RWPE1 (cell line): Measurements from ENCODE around the gene GRAP2.
"Not testable (repeated sequence)": the region's sequence is repeated elsewhere in the genome, so short reads cannot be mapped to it uniquely, and the experiment has no call there.

Source experiments
- CTCF ChIA-PET: fragments of 350-600 bp; sonication (Branson Sonifier 250); formaldehyde crosslinking; extraction: SDS; loops from one replicate; lab custom pipeline; 2021; lab: Yijun Ruan, JAX
- POLR2A ChIA-PET: fragments of 400-600 bp; formaldehyde crosslinking; extraction: SDS; loops from one replicate; lab custom pipeline; 2020; ENCODE audit warnings: antibody characterized with exemption; ENCODE audit not compliant: low non-redundant PET; lab: Yijun Ruan, JAX
- DNase-seq: peaks from one replicate; pipeline ENCODE4 v3.0.0; 2012; ENCODE audit warnings: low spot score
- H3K27ac ChIP-seq: fragments of 450-650 bp; 2 replicates; pipeline ENCODE4 v1.5.1; 2017
- TF ChIP-seq, protein P1 (sequence below): fragments of 450-650 bp; conservative IDR thresholded peaks from 2 replicates; pipeline ENCODE4 v1.5.1; 2017; ENCODE audit warnings: low read depth, mild to moderate bottlenecking

GRAP2 gene

DNA sequence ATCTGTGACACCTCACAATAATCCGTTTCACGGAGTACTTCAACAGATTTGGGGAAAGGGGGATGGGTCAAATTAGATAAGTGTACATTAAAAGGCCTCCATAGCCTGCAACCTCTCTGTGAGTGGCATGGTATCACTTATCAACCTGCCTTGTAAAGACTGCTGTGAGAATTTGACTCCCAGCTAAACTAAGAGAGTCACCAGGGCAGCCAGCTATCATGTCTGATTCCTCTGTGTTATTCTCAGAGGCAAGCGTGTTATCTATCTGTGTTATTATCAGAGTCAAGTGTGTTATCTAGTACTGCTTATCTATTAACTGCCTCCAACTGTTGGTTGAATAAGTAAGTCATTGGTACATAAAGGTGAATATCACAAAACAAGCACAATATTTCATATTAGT is 89.8 kb downstream of the GRAP2 start:
- POLR2A ChIA-PET, result no interaction called here
- CTCF ChIA-PET, result no interaction called here
- TF ChIP-seq, protein P1, sequence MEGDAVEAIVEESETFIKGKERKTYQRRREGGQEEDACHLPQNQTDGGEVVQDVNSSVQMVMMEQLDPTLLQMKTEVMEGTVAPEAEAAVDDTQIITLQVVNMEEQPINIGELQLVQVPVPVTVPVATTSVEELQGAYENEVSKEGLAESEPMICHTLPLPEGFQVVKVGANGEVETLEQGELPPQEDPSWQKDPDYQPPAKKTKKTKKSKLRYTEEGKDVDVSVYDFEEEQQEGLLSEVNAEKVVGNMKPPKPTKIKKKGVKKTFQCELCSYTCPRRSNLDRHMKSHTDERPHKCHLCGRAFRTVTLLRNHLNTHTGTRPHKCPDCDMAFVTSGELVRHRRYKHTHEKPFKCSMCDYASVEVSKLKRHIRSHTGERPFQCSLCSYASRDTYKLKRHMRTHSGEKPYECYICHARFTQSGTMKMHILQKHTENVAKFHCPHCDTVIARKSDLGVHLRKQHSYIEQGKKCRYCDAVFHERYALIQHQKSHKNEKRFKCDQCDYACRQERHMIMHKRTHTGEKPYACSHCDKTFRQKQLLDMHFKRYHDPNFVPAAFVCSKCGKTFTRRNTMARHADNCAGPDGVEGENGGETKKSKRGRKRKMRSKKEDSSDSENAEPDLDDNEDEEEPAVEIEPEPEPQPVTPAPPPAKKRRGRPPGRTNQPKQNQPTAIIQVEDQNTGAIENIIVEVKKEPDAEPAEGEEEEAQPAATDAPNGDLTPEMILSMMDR, result no peak
- H3K27ac ChIP-seq, result no peak overlapping the region
- no peak for DNase-seq

- POLR2A ChIA-PET, result no interaction called here
- no peak overlapping the region for H3K27ac ChIP-seq
- CTCF ChIA-PET, result no interaction called here
- no peak for DNase-seq
- TF ChIP-seq, protein P1, result no peak
These were observed 90.4 kb downstream of the GRAP2 start for GRCh38 chr22:39991159-39991860.

GRCh38 chr22:39992088-39992826 is 91.4 kb downstream of the GRAP2 start:
- no peak for DNase-seq
- TF ChIP-seq, protein P1, result no peak
- CTCF ChIA-PET, result no interaction called here
- POLR2A ChIA-PET, result no interaction called here
- no peak overlapping the region for H3K27ac ChIP-seq

- H3K27ac ChIP-seq, CTCF ChIA-PET, POLR2A ChIA-PET, DNase-seq: not testable (repeated sequence)
These were observed 92.0 kb downstream of the GRAP2 start for GRCh38 chr22:39992894-39993293.

- H3K27ac ChIP-seq, result no peak overlapping the region
- no peak for DNase-seq
- TF ChIP-seq, protein P1, result no peak
- POLR2A ChIA-PET, result no interaction called here
- CTCF ChIA-PET, result no interaction called here
These were observed 93.2 kb downstream of the GRAP2 start for GRCh38 chr22:39994041-39994565.

DNA sequence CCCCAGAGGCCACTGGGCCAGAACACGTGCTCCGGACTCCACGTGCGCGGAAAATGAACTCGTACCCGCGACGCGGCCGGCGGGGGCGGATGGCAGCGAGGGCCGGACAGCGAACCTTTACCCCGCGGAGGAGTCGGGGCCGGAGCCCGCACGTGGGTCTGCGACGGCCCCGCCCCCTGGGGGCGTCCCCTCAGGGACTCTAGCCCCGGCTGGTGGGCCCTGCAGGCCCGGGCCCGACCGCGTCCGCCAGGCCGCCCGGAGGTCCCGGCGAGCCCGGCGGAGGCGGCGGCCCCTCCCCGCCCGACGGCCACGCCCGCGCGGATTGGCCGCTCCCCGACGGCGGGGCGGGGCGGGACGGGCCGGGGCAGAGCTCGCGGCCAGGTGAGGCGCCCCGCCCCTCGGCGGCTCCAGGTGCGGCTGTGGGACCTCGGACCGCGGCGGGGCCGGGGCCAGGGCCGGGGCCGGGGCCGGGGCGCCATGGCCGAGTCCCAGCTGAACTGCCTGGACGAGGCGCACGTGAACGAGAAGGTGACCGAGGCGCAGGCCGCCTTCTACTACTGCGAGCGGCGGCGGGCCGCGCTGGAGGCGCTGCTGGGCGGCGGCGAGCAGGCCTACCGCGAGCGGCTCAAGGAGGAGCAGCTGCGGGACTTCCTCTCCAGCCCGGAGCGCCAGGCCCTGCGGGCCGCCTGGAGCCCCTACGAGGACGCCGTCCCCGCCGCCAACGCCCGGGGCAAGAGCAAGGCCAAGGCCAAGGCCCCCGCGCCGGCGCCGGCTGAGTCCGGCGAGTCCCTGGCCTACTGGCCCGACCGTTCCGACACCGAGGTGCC is 93.9 kb downstream of the GRAP2 start, which contains the start of gene FAM83F:
FAM83F (plus strand) TSS at position 389 of the 827 bp plus-strand sequence; CDS start at position 478, 89 bp downstream.
- H3K27ac ChIP-seq, result peak within 1 kb of the TSS; percentile 16; the same call in 1 of the 2 replicates
- TF ChIP-seq, protein P1, result no peak
- ChIA-PET CTCF (no interaction called here), POLR2A (no interaction called here)
- peak; percentile 80 for DNase-seq
